Measurements from ENCODE around the gene CLIC1.

- TF ChIP-seq, protein P1, sequence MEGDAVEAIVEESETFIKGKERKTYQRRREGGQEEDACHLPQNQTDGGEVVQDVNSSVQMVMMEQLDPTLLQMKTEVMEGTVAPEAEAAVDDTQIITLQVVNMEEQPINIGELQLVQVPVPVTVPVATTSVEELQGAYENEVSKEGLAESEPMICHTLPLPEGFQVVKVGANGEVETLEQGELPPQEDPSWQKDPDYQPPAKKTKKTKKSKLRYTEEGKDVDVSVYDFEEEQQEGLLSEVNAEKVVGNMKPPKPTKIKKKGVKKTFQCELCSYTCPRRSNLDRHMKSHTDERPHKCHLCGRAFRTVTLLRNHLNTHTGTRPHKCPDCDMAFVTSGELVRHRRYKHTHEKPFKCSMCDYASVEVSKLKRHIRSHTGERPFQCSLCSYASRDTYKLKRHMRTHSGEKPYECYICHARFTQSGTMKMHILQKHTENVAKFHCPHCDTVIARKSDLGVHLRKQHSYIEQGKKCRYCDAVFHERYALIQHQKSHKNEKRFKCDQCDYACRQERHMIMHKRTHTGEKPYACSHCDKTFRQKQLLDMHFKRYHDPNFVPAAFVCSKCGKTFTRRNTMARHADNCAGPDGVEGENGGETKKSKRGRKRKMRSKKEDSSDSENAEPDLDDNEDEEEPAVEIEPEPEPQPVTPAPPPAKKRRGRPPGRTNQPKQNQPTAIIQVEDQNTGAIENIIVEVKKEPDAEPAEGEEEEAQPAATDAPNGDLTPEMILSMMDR (IDR thresholded peaks at IDR 0.05), result no peak
- no peak for TF ChIP-seq EZH2 (IDR thresholded peaks at IDR 0.05; ENCODE audit: borderline replicate concordance, insufficient read depth, low read depth, low read length, poor library complexity, severe bottlenecking)
These were observed 49.1 kb upstream of the CLIC1 start for GRCh38 chr6:31785475-31785874.
